22Rv1 (cell line): Measurements from ENCODE around the gene RBM20.

Source experiments
- ZFX ChIP-seq: fragments of 450-650 bp; IDR thresholded peaks from 2 replicates; pipeline ENCODE4 v1.6.1; 2017; ENCODE audit warnings: antibody characterized with exemption, borderline replicate concordance
- TF ChIP-seq, protein P1 (sequence below): fragments of 450-650 bp; IDR thresholded peaks from 2 replicates; pipeline ENCODE4 v1.5.1; 2017; ENCODE audit warnings: mild to moderate bottlenecking

DNA sequence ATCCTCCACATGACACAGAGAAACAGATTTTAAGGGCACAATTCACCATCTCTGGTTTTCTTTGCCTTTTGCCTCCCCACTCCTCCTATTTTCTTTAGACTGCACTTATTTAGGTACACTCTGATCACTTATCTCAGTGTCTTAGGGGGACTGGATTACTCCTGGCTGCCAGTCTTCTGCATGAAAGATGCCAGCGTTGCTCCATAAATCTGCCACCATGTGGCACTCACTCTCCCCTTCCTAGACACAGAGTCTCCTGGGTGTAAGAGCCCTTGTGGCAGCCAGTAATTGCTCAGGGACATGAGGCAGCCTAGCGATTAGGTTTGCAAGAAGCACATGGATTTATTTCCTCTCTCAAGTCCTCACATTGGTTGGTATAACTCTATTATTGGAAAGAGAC lies 34.5 kb upstream of the RBM20 start:
- TF ChIP-seq, protein P1, sequence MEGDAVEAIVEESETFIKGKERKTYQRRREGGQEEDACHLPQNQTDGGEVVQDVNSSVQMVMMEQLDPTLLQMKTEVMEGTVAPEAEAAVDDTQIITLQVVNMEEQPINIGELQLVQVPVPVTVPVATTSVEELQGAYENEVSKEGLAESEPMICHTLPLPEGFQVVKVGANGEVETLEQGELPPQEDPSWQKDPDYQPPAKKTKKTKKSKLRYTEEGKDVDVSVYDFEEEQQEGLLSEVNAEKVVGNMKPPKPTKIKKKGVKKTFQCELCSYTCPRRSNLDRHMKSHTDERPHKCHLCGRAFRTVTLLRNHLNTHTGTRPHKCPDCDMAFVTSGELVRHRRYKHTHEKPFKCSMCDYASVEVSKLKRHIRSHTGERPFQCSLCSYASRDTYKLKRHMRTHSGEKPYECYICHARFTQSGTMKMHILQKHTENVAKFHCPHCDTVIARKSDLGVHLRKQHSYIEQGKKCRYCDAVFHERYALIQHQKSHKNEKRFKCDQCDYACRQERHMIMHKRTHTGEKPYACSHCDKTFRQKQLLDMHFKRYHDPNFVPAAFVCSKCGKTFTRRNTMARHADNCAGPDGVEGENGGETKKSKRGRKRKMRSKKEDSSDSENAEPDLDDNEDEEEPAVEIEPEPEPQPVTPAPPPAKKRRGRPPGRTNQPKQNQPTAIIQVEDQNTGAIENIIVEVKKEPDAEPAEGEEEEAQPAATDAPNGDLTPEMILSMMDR: no peak
- no peak for TF ChIP-seq ZFX
